Activated CD8-positive, alpha-beta T cell treated with anti-CD3 and anti-CD28 coated beads for 36 hours (primary cell): ENCODE results near the gene ZBTB4. TPM values are rescaled to one million over a fixed set of nuclear protein-coding genes. Genes with fewer than 3 reads are reported as not detected.

Experiments
- ATAC-seq: fragments of 200-7000 bp; cut with Tn5 transposase; one replicate; pipeline ENCODE4 v1.10.0; 2021; ENCODE audit warnings: mild to moderate bottlenecking, moderate library complexity
- CTCF ChIA-PET: fragments of 350-600 bp; sonication (Branson Sonifier 250); formaldehyde crosslinking; loops from one replicate; lab custom pipeline; 2021; ENCODE audit warnings: antibody characterized with exemption; lab: Charles Lee
- POLR2A ChIA-PET: fragments of 350-600 bp; sonication (Branson Sonifier 250); formaldehyde crosslinking; loops from one replicate; lab custom pipeline; 2021; ENCODE audit warnings: antibody characterized with exemption; lab: Charles Lee
- DNase-seq: peaks from one replicate; pipeline ENCODE4 v3.0.0-alpha.2; 2020
- H3K27ac Mint-ChIP-seq: one replicate; pipeline ENCODE4 v1.8.0; 2021; ENCODE audit warnings: mild to moderate bottlenecking, mixed read lengths
- H3K27me3 Mint-ChIP-seq: one replicate; pipeline ENCODE4 v1.8.0; 2021; ENCODE audit warnings: mixed read lengths
- H3K36me3 Mint-ChIP-seq: one replicate; pipeline ENCODE4 v1.8.0; 2021; ENCODE audit warnings: low read depth, mixed read lengths
- H3K4me1 Mint-ChIP-seq: one replicate; pipeline ENCODE4 v1.8.0; 2021; ENCODE audit warnings: low read depth, mixed read lengths
- H3K4me3 Mint-ChIP-seq: one replicate; pipeline ENCODE4 v1.8.0; 2021; ENCODE audit warnings: mild to moderate bottlenecking, moderate library complexity, mixed read lengths
- H3K9me3 Mint-ChIP-seq: one replicate; pipeline ENCODE4 v1.8.0; 2021; ENCODE audit warnings: mixed read lengths
- intact Hi-C: fragments of 100-400 bp; cut with micrococcal nuclease; formaldehyde crosslinking; loops from one replicate; pipeline ENCODE4 v1.10.0; 2022
- total RNA-seq, 2 experiments: library from RNA; stranded (reverse); gene quantifications; one replicate each; pipeline ENCODE4 v1.2.3, GENCODE V29; 2021
- TF ChIP-seq, protein P1 (sequence below): fragments of 200-600 bp; IDR thresholded peaks from one replicate; pipeline ENCODE4 v1.8.0; 2022; ENCODE audit warnings: antibody characterized with exemption, mild to moderate bottlenecking

The ZBTB4 gene
- total RNA-seq, 2 experiments from 2014 or later, result 24.3 to 24.6 TPM

GRCh38 chr17:7417056-7417655, 62.3 kb downstream of the ZBTB4 start:
- no peak for ATAC-seq
- POLR2A ChIA-PET, result interaction anchor here (0.7 kb wide), 1 partner anchor 21 kb away, joined by 3 read pairs; no protein-coding TSS in a partner anchor

GRCh38 chr17:7416323-7416722, 63.1 kb downstream of the ZBTB4 start:
- intact Hi-C loops, result no loop called here
- H3K27ac Mint-ChIP-seq, result no peak overlapping the region
- no peaks in the 10 kb centered on the region for H3K4me1 Mint-ChIP-seq
- ChIA-PET CTCF (interaction anchor here (1.1 kb wide), 1 partner anchor 61 kb away, joined by 3 read pairs; no protein-coding TSS in a partner anchor), POLR2A (interaction anchor here (0.6 to 0.7 kb wide), 2 partner anchors 22 to 41 kb away, joined by 3 to 6 read pairs; no protein-coding TSS in a partner anchor)
- TF ChIP-seq, protein P1, sequence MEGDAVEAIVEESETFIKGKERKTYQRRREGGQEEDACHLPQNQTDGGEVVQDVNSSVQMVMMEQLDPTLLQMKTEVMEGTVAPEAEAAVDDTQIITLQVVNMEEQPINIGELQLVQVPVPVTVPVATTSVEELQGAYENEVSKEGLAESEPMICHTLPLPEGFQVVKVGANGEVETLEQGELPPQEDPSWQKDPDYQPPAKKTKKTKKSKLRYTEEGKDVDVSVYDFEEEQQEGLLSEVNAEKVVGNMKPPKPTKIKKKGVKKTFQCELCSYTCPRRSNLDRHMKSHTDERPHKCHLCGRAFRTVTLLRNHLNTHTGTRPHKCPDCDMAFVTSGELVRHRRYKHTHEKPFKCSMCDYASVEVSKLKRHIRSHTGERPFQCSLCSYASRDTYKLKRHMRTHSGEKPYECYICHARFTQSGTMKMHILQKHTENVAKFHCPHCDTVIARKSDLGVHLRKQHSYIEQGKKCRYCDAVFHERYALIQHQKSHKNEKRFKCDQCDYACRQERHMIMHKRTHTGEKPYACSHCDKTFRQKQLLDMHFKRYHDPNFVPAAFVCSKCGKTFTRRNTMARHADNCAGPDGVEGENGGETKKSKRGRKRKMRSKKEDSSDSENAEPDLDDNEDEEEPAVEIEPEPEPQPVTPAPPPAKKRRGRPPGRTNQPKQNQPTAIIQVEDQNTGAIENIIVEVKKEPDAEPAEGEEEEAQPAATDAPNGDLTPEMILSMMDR, result no peak
- no peaks in the 10 kb centered on the region for H3K9me3 Mint-ChIP-seq
- no peaks in the 10 kb centered on the region for H3K36me3 Mint-ChIP-seq
- H3K27me3 Mint-ChIP-seq, result no peaks in the 10 kb centered on the region
- ATAC-seq (no peak), DNase-seq (no peak)
- no peak overlapping the region for H3K4me3 Mint-ChIP-seq

More at GRCh38 chr17:7417056-7417655, 62.3 kb downstream of the ZBTB4 start:
- intact Hi-C loops, result no loop called here
- no peaks in the 10 kb centered on the region for H3K9me3 Mint-ChIP-seq
- DNase-seq, result no peak
- H3K36me3 Mint-ChIP-seq, result no peaks in the 10 kb centered on the region
- CTCF ChIA-PET, result interaction anchor here (1.1 kb wide), 1 partner anchor 61 kb away, joined by 3 read pairs; no protein-coding TSS in a partner anchor
- H3K27ac Mint-ChIP-seq, result no peak overlapping the region
- no peaks in the 10 kb centered on the region for H3K27me3 Mint-ChIP-seq
- TF ChIP-seq, protein P1, result no peak
- H3K4me1 Mint-ChIP-seq, result no peaks in the 10 kb centered on the region
- no peak overlapping the region for H3K4me3 Mint-ChIP-seq

DNA sequence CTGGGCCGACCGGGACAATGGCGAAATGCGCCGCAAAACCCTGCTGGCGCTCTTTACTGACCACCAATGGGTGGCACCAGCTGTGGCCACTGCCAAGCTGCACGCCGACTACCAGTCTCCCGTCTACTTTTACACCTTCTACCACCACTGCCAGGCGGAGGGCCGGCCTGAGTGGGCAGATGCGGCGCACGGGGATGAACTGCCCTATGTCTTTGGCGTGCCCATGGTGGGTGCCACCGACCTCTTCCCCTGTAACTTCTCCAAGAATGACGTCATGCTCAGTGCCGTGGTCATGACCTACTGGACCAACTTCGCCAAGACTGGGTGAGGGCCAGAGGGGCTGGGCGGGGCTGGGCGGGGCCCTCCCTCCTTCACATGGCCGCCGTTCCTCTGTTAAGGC, 63.6 kb downstream of the ZBTB4 start:
- ATAC-seq, result no peak
- intact Hi-C loops, result no loop called here

DNA sequence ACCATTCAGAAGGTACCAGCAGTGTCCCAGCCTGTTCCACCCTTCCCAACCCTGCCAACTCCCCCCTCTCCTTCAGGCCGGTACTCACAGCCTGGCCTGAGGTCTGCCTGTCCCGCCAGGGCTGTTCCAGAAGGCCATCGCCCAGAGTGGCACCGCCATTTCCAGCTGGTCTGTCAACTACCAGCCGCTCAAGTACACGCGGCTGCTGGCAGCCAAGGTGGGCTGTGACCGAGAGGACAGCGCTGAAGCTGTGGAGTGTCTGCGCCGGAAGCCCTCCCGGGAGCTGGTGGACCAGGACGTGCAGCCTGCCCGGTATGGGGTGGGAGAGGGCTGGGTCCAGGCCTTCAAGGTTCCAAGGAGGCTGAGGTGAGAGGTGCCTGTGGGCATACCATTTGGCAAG, 64.6 kb downstream of the ZBTB4 start:
- TF ChIP-seq, protein P1, result no peak
- intact Hi-C loops, result no loop called here
- ChIA-PET POLR2A (interaction anchor here (1.8 kb wide), 1 partner anchor 21 kb away, joined by 6 read pairs; the partner anchor contains the start of gene TMEM102), CTCF (no interaction called here)
- H3K4me3 Mint-ChIP-seq, result no peak overlapping the region
- no peaks in the 10 kb centered on the region for H3K9me3 Mint-ChIP-seq
- H3K27ac Mint-ChIP-seq, result no peak overlapping the region
- H3K36me3 Mint-ChIP-seq, result no peaks in the 10 kb centered on the region
- H3K4me1 Mint-ChIP-seq, result no peaks in the 10 kb centered on the region
- DNase-seq (no peak), ATAC-seq (no peak)
- no peaks in the 10 kb centered on the region for H3K27me3 Mint-ChIP-seq

More for the DNA sequence above, 63.6 kb downstream of the ZBTB4 start:
- Mint-ChIP-seq H3K9me3 (no peaks in the 10 kb centered on the region), H3K36me3 (no peaks in the 10 kb centered on the region), H3K4me3 (no peak overlapping the region), H3K4me1 (no peaks in the 10 kb centered on the region), H3K27ac (no peak overlapping the region), H3K27me3 (no peaks in the 10 kb centered on the region)
- TF ChIP-seq, protein P1, result no peak
- POLR2A ChIA-PET, result interaction anchor here (0.6 kb wide), 1 partner anchor 41 kb away, joined by 6 read pairs; no protein-coding TSS in a partner anchor
- CTCF ChIA-PET, result no interaction called here
- no peak for DNase-seq
